Loucy (cell line): ENCODE measurements around the gene FIGNL2.

ENCODE experiments used
- H2AFZ ChIP-seq: fragments of 200-600 bp; sonication (generic); 2 replicates; pipeline ENCODE4 v1.6.0; 2016; ENCODE audit warnings: antibody characterized with exemption, mild to moderate bottlenecking, low read length, moderate library complexity
- H3F3A ChIP-seq: fragments of 200-600 bp; 2 replicates; pipeline ENCODE4 v1.6.0; 2016; ENCODE audit warnings: antibody characterized with exemption, low read depth, mild to moderate bottlenecking
- H3K27me3 ChIP-seq: fragments of 200-600 bp; sonication (generic); 2 replicates; pipeline ENCODE4 v1.6.1; 2014; ENCODE audit warnings: low read length, mild to moderate bottlenecking; ENCODE audit not compliant: insufficient read depth, poor library complexity, severe bottlenecking
- H3K36me3 ChIP-seq: fragments of 200-600 bp; sonication (generic); 2 replicates; pipeline ENCODE4 v1.6.1; 2016; ENCODE audit warnings: low read length; ENCODE audit not compliant: insufficient read depth
- H3K4me1 ChIP-seq: fragments of 200-600 bp; sonication (generic); 2 replicates; pipeline ENCODE4 v1.5.1; 2014; ENCODE audit warnings: low read length, mild to moderate bottlenecking; ENCODE audit not compliant: insufficient read depth, poor library complexity, severe bottlenecking
- H3K4me2 ChIP-seq: fragments of 200-600 bp; sonication (generic); 2 replicates; pipeline ENCODE4 v1.6.0; 2014; ENCODE audit warnings: antibody characterized with exemption, low read length, low read depth, mild to moderate bottlenecking; ENCODE audit not compliant: poor library complexity, severe bottlenecking
- H3K4me3 ChIP-seq: fragments of 200-600 bp; sonication (generic); 2 replicates; pipeline ENCODE4 v1.5.1; 2014; ENCODE audit warnings: low read length, mild to moderate bottlenecking, mixed read lengths; ENCODE audit not compliant: poor library complexity, severe bottlenecking
- H3K79me2 ChIP-seq: fragments of 200-600 bp; sonication (generic); 2 replicates; pipeline ENCODE4 v1.6.1; 2014; ENCODE audit warnings: low read length; ENCODE audit not compliant: insufficient read depth
- H3K9ac ChIP-seq: fragments of 200-600 bp; sonication (generic); 2 replicates; pipeline ENCODE4 v1.6.0; 2014; ENCODE audit warnings: mild to moderate bottlenecking, low read depth, low read length, moderate library complexity; ENCODE audit not compliant: poor library complexity, severe bottlenecking
- H3K9me2 ChIP-seq: fragments of 200-600 bp; sonication (generic); replicated peaks from 2 replicates; pipeline ENCODE4 v1.6.1; 2016; ENCODE audit warnings: low read depth, low read length, mixed read lengths
- H3K9me3 ChIP-seq: fragments of 200-600 bp; sonication (generic); 2 replicates; pipeline ENCODE4 v1.6.1; 2014; ENCODE audit warnings: mild to moderate bottlenecking, antibody characterized with exemption, low read length, low read depth; ENCODE audit not compliant: insufficient read depth
- H4K20me1 ChIP-seq: fragments of 200-600 bp; sonication (generic); 2 replicates; pipeline ENCODE4 v1.6.0; 2014; ENCODE audit warnings: antibody characterized with exemption, low read length, mild to moderate bottlenecking; ENCODE audit not compliant: insufficient read depth, poor library complexity, severe bottlenecking
- CTCF ChIP-seq: fragments of 200-600 bp; sonication (generic); conservative IDR thresholded peaks from 2 replicates; pipeline ENCODE4 v1.5.1; 2014; ENCODE audit warnings: mild to moderate bottlenecking, antibody characterized with exemption, low read length
- EZH2phosphoT487 ChIP-seq: fragments of 200-600 bp; IDR thresholded peaks from 2 replicates; pipeline ENCODE4 v1.6.1; 2018; ENCODE audit warnings: antibody characterized with exemption, mild to moderate bottlenecking, moderate library complexity, borderline replicate concordance

The FIGNL2 gene

GRCh38 chr12:51855586-51856428 is 7.3 kb upstream of the FIGNL2 start:
- H3K4me1 ChIP-seq = peaks cover 8% of the 10 kb centered on the region
- H3K9ac ChIP-seq = no peak overlapping the region
- no peak overlapping the region for H3K4me2 ChIP-seq
- H2AFZ ChIP-seq = no peak overlapping the region
- H3K27me3 ChIP-seq = no peaks in the 10 kb centered on the region
- no peaks in the 10 kb centered on the region for H3K36me3 ChIP-seq
- no peaks in the 10 kb centered on the region for H3K79me2 ChIP-seq
- no peaks in the 10 kb centered on the region for H3K9me3 ChIP-seq
- no peak for TF ChIP-seq CTCF
- TF ChIP-seq EZH2phosphoT487 = no peak
- no peaks in the 10 kb centered on the region for H3K9me2 ChIP-seq
- no peak overlapping the region for H3K4me3 ChIP-seq
- H4K20me1 ChIP-seq = no peaks in the 10 kb centered on the region
- H3F3A ChIP-seq = no peaks in the 10 kb centered on the region

GRCh38 chr12:51852404-51853137 is 4.1 kb upstream of the FIGNL2 start:
- Histone ChIP-seq H3K79me2 (no peaks in the 10 kb centered on the region), H3K9ac (no peak overlapping the region), H3K4me3 (no peak overlapping the region), H3K9me2 (no peaks in the 10 kb centered on the region), H3K36me3 (no peaks in the 10 kb centered on the region), H3K4me1 (peaks cover 8% of the 10 kb centered on the region), H3K9me3 (no peaks in the 10 kb centered on the region), H2AFZ (no peak overlapping the region), H3K4me2 (no peak overlapping the region), H3K27me3 (no peaks in the 10 kb centered on the region), H3F3A (no peaks in the 10 kb centered on the region), H4K20me1 (no peaks in the 10 kb centered on the region)
- TF ChIP-seq EZH2phosphoT487 = no peak
- no peak for TF ChIP-seq CTCF

DNA sequence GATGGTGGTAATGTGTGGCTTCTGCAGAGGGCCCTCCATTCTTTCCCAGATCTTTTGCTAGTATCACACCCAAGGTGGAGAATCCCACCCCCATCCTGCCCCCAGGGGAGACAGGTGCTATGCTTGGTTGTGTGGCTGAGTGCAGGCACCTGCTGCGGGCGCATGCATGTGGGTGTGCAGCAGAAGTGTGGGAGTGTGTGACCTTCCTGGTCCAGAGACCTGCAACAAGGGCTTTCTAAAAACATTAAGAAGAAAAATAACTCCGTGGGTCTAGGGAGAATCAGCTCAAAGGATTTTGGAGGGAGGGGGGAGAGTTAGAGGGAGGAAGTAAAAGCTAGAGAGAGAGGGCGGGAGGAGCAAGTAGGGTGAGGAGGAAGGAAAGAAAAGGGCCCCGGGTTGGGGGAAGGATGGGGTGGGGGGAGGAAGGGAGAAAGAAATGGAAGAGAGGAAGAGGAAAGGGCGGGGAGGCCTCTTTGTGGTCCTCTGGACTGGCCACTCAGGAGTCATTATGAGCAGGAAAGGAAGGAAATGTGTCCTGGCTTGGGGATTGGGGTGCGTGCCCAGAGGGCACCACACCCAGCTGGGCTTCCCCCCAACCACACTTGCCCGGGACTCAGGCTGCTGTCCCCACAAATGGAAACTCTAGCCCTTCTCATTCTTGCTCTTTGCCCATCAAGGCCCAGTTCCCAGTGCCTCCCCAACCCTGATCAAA is 3.1 kb upstream of the FIGNL2 start:
- Histone ChIP-seq H3K9ac (no peak overlapping the region), H3K9me3 (no peaks in the 10 kb centered on the region), H2AFZ (peak overlapping the region; percentile 59), H3K79me2 (no peaks in the 10 kb centered on the region), H3F3A (no peaks in the 10 kb centered on the region), H3K4me1 (peaks cover 8% of the 10 kb centered on the region), H3K9me2 (no peaks in the 10 kb centered on the region), H3K4me2 (peak overlapping the region; percentile 23), H3K4me3 (no peak overlapping the region), H3K36me3 (no peaks in the 10 kb centered on the region), H3K27me3 (no peaks in the 10 kb centered on the region), H4K20me1 (no peaks in the 10 kb centered on the region)
- TF ChIP-seq EZH2phosphoT487 (no peak), CTCF (no peak)
